PC-9 (cell line): ENCODE measurements around the gene COASY.

Source experiments
- CTCF ChIP-seq: fragments of 200-600 bp; sonication (generic); conservative IDR thresholded peaks from 2 replicates; pipeline ENCODE4 v1.6.1; 2017; ENCODE audit warnings: mixed run types, antibody characterized with exemption, mild to moderate bottlenecking, moderate library complexity
- EZH2 ChIP-seq: fragments of 200-600 bp; sonication (generic); IDR thresholded peaks from 2 replicates; pipeline ENCODE4 v1.8.0; 2017; ENCODE audit warnings: antibody characterized with exemption, low read depth

- no peak for TF ChIP-seq CTCF
- TF ChIP-seq EZH2: no peak
These were observed at the start of gene COASY for GRCh38 chr17:42561897-42562387.
